GM12878 (cell line): ENCODE results near the gene TRIM22. TPM values are rescaled to one million over a fixed set of nuclear protein-coding genes. Genes with fewer than 3 reads are reported as not detected.
A peak's percentile ranks its signal among the peaks of the same experiment; 100 is the strongest.

Experiments used
- ATAC-seq: fragments of 200-7000 bp; cut with Tn5 transposase; 3 replicates; pipeline ENCODE4 v1.9.1; 2020; ENCODE audit warnings: mild to moderate bottlenecking, moderate library complexity
- BruUV-seq: library from RNA; stranded (reverse); fragments of 400-500 nt; replicated peaks from 2 replicates; lab custom pipeline; 2021; lab: Mats Ljungman, UMichigan
- CTCF ChIA-PET: fragments of 300-600 bp; sonication (Branson Sonifier 250); formaldehyde crosslinking; extraction: SDS; loops from one replicate; lab custom pipeline; 2021; ENCODE audit warnings: inconsistent platforms; lab: Yijun Ruan, JAX
- POLR2A ChIA-PET: fragments of 350-600 bp; formaldehyde crosslinking; extraction: SDS; loops from one replicate; lab custom pipeline; 2021; ENCODE audit warnings: inconsistent platforms; lab: Charles Lee
- RAD21 ChIA-PET: fragments of 300-600 bp; sonication (Branson Sonifier 250); formaldehyde crosslinking; loops from one replicate; lab custom pipeline; 2023; ENCODE audit warnings: antibody characterized with exemption; ENCODE audit not compliant: unreplicated experiment; lab: Charles Lee
- SMC1A ChIA-PET: fragments of 300-600 bp; sonication (Branson Sonifier 250); formaldehyde crosslinking; loops from one replicate; lab custom pipeline; 2023; ENCODE audit not compliant: unreplicated experiment, uncharacterized antibody; lab: Charles Lee
- DNase-seq: peaks from one replicate; pipeline ENCODE4 v3.0.0-alpha.2; 2011; ENCODE audit warnings: low read depth, low spot score
- FAIRE-seq: peaks from 3 replicates; lab custom pipeline; 2011; peaks lifted over from hg19 to GRCh38; lab: Jason Lieb, UNC
- H2AFZ ChIP-seq: 2 replicates; pipeline ENCODE4 v1.6.0; 2011; ENCODE audit warnings: low read depth, low read length, control low read depth; ENCODE audit not compliant: control insufficient read depth
- H3K27ac ChIP-seq: 2 replicates; pipeline ENCODE4 v1.5.1; 2011; ENCODE audit warnings: control low read depth; ENCODE audit not compliant: control insufficient read depth, insufficient read depth
- H3K27me3 ChIP-seq, 2 experiments: replicated peaks in 1 of 2; 2 replicates each; pipeline versions ENCODE4 v1.6.0 to v1.6.1; 2011; ENCODE audit warnings: low read length in 1 of 2; ENCODE audit not compliant: control insufficient read depth in 2 of 2, insufficient read depth in 2 of 2
- H3K36me3 ChIP-seq, 2 experiments: 2 replicates each; pipeline ENCODE4 v1.5.1; 2011; ENCODE audit warnings: low read length in 1 of 2; ENCODE audit not compliant: control insufficient read depth in 2 of 2, insufficient read depth in 2 of 2
- H3K4me1 ChIP-seq: 2 replicates; pipeline ENCODE4 v1.6.1; 2011; ENCODE audit warnings: mild to moderate bottlenecking, low read length, moderate library complexity, mixed read lengths; ENCODE audit not compliant: control insufficient read depth, insufficient read depth
- H3K4me2 ChIP-seq: 2 replicates; pipeline ENCODE4 v1.6.0; 2011; ENCODE audit warnings: control low read depth; ENCODE audit not compliant: control insufficient read depth, insufficient read depth
- H3K4me3 ChIP-seq: fragments of 200-600 bp; sonication (generic); 2 replicates; pipeline ENCODE4 v1.5.1; 2016
- H3K79me2 ChIP-seq: 2 replicates; pipeline ENCODE4 v1.6.0; 2011; ENCODE audit warnings: low read length; ENCODE audit not compliant: control insufficient read depth, insufficient read depth
- H3K9ac ChIP-seq: 2 replicates; pipeline ENCODE4 v1.8.0; 2011; ENCODE audit warnings: low read length, control low read depth, mixed read lengths; ENCODE audit not compliant: control insufficient read depth, insufficient read depth
- H3K9me3 ChIP-seq: replicated peaks from 3 replicates; pipeline ENCODE4 v1.5.1; 2011; ENCODE audit warnings: mild to moderate bottlenecking, low read length; ENCODE audit not compliant: control insufficient read depth, insufficient read depth
- H4K20me1 ChIP-seq: 2 replicates; pipeline ENCODE4 v1.6.0; 2011; ENCODE audit not compliant: control insufficient read depth, insufficient read depth
- FOXM1 ChIP-seq: IDR thresholded peaks from 2 replicates; pipeline ENCODE4 v1.6.1; 2012; ENCODE audit warnings: low read depth, mild to moderate bottlenecking, inconsistent platforms, low read length, moderate library complexity
- JUND ChIP-seq: IDR thresholded peaks from 2 replicates; pipeline ENCODE4 v1.6.1; 2012; ENCODE audit warnings: low read depth, mild to moderate bottlenecking, low read length, improper control_type of control experiment, moderate library complexity
- PAX5 ChIP-seq: IDR thresholded peaks from 2 replicates; pipeline ENCODE4 v1.6.1; 2011; ENCODE audit warnings: low read depth, low read length, borderline replicate concordance
- RUNX3 ChIP-seq: IDR thresholded peaks from 2 replicates; pipeline ENCODE4 v1.6.1; 2012; ENCODE audit warnings: low read length, inconsistent platforms
- SMARCA5 ChIP-seq: fragments of 450-650 bp; IDR thresholded peaks from 2 replicates; pipeline ENCODE4 v1.6.1; 2017; ENCODE audit warnings: mild to moderate bottlenecking
- YY1 ChIP-seq: IDR thresholded peaks from 2 replicates; pipeline ENCODE4 v1.6.1; 2011; ENCODE audit warnings: low read depth, mild to moderate bottlenecking, low read length
- ZNF24 ChIP-seq: fragments of 450-650 bp; IDR thresholded peaks from 2 replicates; pipeline ENCODE4 v1.6.1; 2017; ENCODE audit warnings: antibody characterized with exemption, mild to moderate bottlenecking
- ZNF622 ChIP-seq: fragments of 450-650 bp; IDR thresholded peaks from 2 replicates; pipeline ENCODE4 v1.6.1; 2017; ENCODE audit warnings: mild to moderate bottlenecking, inconsistent platforms
- WGBS: methylation state at CpG from one replicate; pipeline ENCODE4 v1.1.6; 2016; ENCODE audit warnings: low lambda C conversion rate; ENCODE audit not compliant: insufficient replicate concordance, insufficient coverage; ENCODE audit errors: missing lambda C conversion rate; 5-methylcytosine and 5-hydroxymethylcytosine counted together
- in situ Hi-C: fragments of 300-500 bp; cut with MboI; formaldehyde crosslinking; loops from 9 replicates; pipeline ENCODE4 v1.14.3; 2018; ENCODE audit warnings: mixed read lengths
- intact Hi-C: fragments of 100-400 bp; cut with micrococcal nuclease; formaldehyde crosslinking; loops from one replicate; pipeline ENCODE4 v1.14.2; 2022; ENCODE audit not compliant: unreplicated experiment
- polyA plus RNA-seq, 11 experiments: library from polyadenylated mRNA; depleted of rRNA in 4 of 11; unstranded in 6 of 11; stranded (reverse) in 5 of 11; fragments of >200 nt; fragmentation: Nextera tagmentation in 4 of 11; fragmentation: Illumina TruSeq in 1 of 11; extraction: Ambion mirVana in 4 of 11; extraction: Trizol in 1 of 11; gene quantifications; 1 replicate in 1 of 11; 2 replicates in 10 of 11; pipeline versions ENCODE4 v1.2.1 to v1.2.3, GENCODE V29; 2011 to 2016; ENCODE audit warnings: inconsistent platforms in 2 of 11, missing spikeins in 2 of 11, low read depth in 1 of 11
- total RNA-seq, 4 experiments: library from RNA; depleted of rRNA in 3 of 4; stranded (reverse); fragments of >200 nt in 3 of 4; fragmentation: Illumina TruSeq in 1 of 4; extraction: Trizol in 1 of 4; gene quantifications; 2 replicates each; pipeline versions ENCODE4 v1.2.1 to v1.2.3, GENCODE V29; 2013 to 2021
- TF ChIP-seq, protein P1 (sequence below): fragments of 450-650 bp; IDR thresholded peaks from 2 replicates; pipeline ENCODE4 v1.6.1; 2017; ENCODE audit warnings: mild to moderate bottlenecking
- TF ChIP-seq, protein P2 (sequence below): fragments of 450-650 bp; IDR thresholded peaks from 2 replicates; pipeline ENCODE4 v1.6.1; 2017; ENCODE audit warnings: mild to moderate bottlenecking, moderate library complexity

Gene TRIM22
- total and polyA plus RNA-seq, 10 of the 15 experiments (the other 5 are each of a cell fraction or from before 2014, with no cell fraction given): 116 to 485 (median 204) TPM

GRCh38 chr11:5694642-5695041 lies 5.1 kb downstream of the TRIM22 start:
- RAD21 ChIA-PET: interaction anchor here (0.7 to 2.8 kb wide), 3 partner anchors 9 to 115 kb away, joined by 3 to 10 read pairs (median 3); partner anchors contain the start of gene TRIM5
- in situ Hi-C loops: loop anchor here (25.0 kb wide), 2 partner anchors 1818 to 1832 kb away; partner anchors contain the start of genes PPFIBP2 and STIM1

More at GRCh38 chr11:5694642-5695041, 5.1 kb downstream of the TRIM22 start:
- intact Hi-C loops: loop anchor here (10.0 kb wide), 1 partner anchor 1050 kb away; no protein-coding TSS in a partner anchor
- FAIRE-seq (no peak), DNase-seq (no peak)
- Histone ChIP-seq H3K27ac (no peak overlapping the region), H3K27me3 (no peaks in the 10 kb centered on the region), H3K9me3 (no peaks in the 10 kb centered on the region; the same call in 2 of the 3 replicates), H3K4me3 (peak overlapping the region; percentile 28), H3K36me3 (peaks cover 6 to 32% of the 10 kb centered on the region in 2 experiments)
- BruUV-seq: no TSS peak
- SMC1A ChIA-PET: interaction anchor here (0.6 to 0.8 kb wide), 4 partner anchors 9 to 181 kb away, joined by 3 to 4 read pairs (median 3); no protein-coding TSS in a partner anchor
- WGBS: 92% methylated on average over 1 of the region's 1 CpG
- TF ChIP-seq YY1 (no peak), SMARCA5 (no peak), PAX5 (no peak), FOXM1 (no peak), ZNF24 (no peak), RUNX3 (no peak), ZNF622 (no peak), JUND (no peak)
- TF ChIP-seq, protein P1, sequence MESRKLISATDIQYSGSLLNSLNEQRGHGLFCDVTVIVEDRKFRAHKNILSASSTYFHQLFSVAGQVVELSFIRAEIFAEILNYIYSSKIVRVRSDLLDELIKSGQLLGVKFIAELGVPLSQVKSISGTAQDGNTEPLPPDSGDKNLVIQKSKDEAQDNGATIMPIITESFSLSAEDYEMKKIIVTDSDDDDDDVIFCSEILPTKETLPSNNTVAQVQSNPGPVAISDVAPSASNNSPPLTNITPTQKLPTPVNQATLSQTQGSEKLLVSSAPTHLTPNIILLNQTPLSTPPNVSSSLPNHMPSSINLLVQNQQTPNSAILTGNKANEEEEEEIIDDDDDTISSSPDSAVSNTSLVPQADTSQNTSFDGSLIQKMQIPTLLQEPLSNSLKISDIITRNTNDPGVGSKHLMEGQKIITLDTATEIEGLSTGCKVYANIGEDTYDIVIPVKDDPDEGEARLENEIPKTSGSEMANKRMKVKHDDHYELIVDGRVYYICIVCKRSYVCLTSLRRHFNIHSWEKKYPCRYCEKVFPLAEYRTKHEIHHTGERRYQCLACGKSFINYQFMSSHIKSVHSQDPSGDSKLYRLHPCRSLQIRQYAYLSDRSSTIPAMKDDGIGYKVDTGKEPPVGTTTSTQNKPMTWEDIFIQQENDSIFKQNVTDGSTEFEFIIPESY: no peak
- TF ChIP-seq, protein P2, sequence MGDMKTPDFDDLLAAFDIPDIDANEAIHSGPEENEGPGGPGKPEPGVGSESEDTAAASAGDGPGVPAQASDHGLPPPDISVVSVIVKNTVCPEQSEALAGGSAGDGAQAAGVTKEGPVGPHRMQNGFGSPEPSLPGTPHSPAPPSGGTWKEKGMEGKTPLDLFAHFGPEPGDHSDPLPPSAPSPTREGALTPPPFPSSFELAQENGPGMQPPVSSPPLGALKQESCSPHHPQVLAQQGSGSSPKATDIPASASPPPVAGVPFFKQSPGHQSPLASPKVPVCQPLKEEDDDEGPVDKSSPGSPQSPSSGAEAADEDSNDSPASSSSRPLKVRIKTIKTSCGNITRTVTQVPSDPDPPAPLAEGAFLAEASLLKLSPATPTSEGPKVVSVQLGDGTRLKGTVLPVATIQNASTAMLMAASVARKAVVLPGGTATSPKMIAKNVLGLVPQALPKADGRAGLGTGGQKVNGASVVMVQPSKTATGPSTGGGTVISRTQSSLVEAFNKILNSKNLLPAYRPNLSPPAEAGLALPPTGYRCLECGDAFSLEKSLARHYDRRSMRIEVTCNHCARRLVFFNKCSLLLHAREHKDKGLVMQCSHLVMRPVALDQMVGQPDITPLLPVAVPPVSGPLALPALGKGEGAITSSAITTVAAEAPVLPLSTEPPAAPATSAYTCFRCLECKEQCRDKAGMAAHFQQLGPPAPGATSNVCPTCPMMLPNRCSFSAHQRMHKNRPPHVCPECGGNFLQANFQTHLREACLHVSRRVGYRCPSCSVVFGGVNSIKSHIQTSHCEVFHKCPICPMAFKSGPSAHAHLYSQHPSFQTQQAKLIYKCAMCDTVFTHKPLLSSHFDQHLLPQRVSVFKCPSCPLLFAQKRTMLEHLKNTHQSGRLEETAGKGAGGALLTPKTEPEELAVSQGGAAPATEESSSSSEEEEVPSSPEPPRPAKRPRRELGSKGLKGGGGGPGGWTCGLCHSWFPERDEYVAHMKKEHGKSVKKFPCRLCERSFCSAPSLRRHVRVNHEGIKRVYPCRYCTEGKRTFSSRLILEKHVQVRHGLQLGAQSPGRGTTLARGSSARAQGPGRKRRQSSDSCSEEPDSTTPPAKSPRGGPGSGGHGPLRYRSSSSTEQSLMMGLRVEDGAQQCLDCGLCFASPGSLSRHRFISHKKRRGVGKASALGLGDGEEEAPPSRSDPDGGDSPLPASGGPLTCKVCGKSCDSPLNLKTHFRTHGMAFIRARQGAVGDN: no peak
- TF ChIP-seq, all 136 proteins: peak for 0
- ChIA-PET POLR2A (interaction anchor here (0.9 to 1.8 kb wide), 2 partner anchors 10 to 70 kb away, joined by 5 to 6 read pairs; partner anchors contain the start of genes TRIM34 and TRIM5), CTCF (interaction anchor here (1.0 to 2.2 kb wide), 2 partner anchors 10 kb away, joined by 6 to 8 read pairs; partner anchors contain the start of gene TRIM5)
- H3K4me2 ChIP-seq: peak overlapping the region; percentile 72; the same call in 1 of the 2 replicates
- no peaks in the 10 kb centered on the region; the same call in 1 of the 2 replicates for H3K4me1 ChIP-seq
- peaks cover 5% of the 10 kb centered on the region; the same call in 1 of the 2 replicates for H4K20me1 ChIP-seq
- H3K9ac ChIP-seq: no peak overlapping the region
- H2AFZ ChIP-seq: no peak overlapping the region
- peaks cover 79% of the 10 kb centered on the region for H3K79me2 ChIP-seq
- no peak for ATAC-seq
